Neural cell (in vitro differentiated cells): ENCODE results near the gene LANCL2. TPM values are rescaled to one million over a fixed set of nuclear protein-coding genes. Genes with fewer than 3 reads are reported as not detected.

ENCODE experiments used
- H2AFZ ChIP-seq: fragments of 200-600, 300-800 bp; sonication (generic), shearing (Covaris generic); 2 replicates; pipeline ENCODE4 v1.6.0; 2014; ENCODE audit warnings: low read depth, mild to moderate bottlenecking, antibody characterized with exemption, low read length, moderate library complexity
- H3F3A ChIP-seq: fragments of 200-600 bp; shearing (Covaris generic); 2 replicates; pipeline ENCODE4 v1.6.1; 2016; ENCODE audit warnings: mild to moderate bottlenecking, moderate library complexity, mixed read lengths, antibody characterized with exemption, low read length; ENCODE audit not compliant: insufficient read depth, poor library complexity, severe bottlenecking
- H3K27ac ChIP-seq: fragments of 200-600, 300-800 bp; sonication (generic), shearing (Covaris generic); 2 replicates; pipeline ENCODE4 v1.5.1; 2014; ENCODE audit warnings: mild to moderate bottlenecking, low read length, moderate library complexity
- H3K27me3 ChIP-seq: fragments of 300-800, 200-600 bp; sonication (generic), shearing (Covaris generic); 2 replicates; pipeline ENCODE4 v1.6.0; 2014; ENCODE audit warnings: mild to moderate bottlenecking, low read depth, low read length, moderate library complexity; ENCODE audit not compliant: insufficient read depth
- H3K36me3 ChIP-seq: fragments of 300-800, 200-600 bp; sonication (generic), shearing (Covaris generic); 2 replicates; pipeline ENCODE4 v1.5.1; 2014; ENCODE audit warnings: mild to moderate bottlenecking, antibody characterized with exemption, low read length, moderate library complexity; ENCODE audit not compliant: insufficient read depth
- H3K4me2 ChIP-seq: fragments of 300-800, 200-600 bp; sonication (generic), shearing (Covaris generic); 2 replicates; pipeline ENCODE4 v1.6.0; 2014; ENCODE audit warnings: mild to moderate bottlenecking, low read length
- H3K4me3 ChIP-seq: fragments of 300-800, 200-600 bp; sonication (generic), shearing (Covaris generic); 2 replicates; pipeline ENCODE4 v1.5.1; 2014; ENCODE audit warnings: mild to moderate bottlenecking, low read length, moderate library complexity
- H3K79me2 ChIP-seq: fragments of 200-600 bp; shearing (Covaris generic); replicated peaks from 2 replicates; pipeline ENCODE4 v1.6.0; 2014; ENCODE audit warnings: mild to moderate bottlenecking, low read length, moderate library complexity; ENCODE audit not compliant: insufficient read depth
- H3K9ac ChIP-seq: fragments of 300-800, 200-600 bp; sonication (generic), shearing (Covaris generic); 2 replicates; pipeline ENCODE4 v1.6.1; 2016; ENCODE audit warnings: mild to moderate bottlenecking, low read length, mixed read lengths
- H3K9me2 ChIP-seq: fragments of 200-600 bp; shearing (Covaris generic); 2 replicates; pipeline ENCODE4 v1.6.1; 2016; ENCODE audit warnings: mild to moderate bottlenecking, low read length, mixed read lengths; ENCODE audit not compliant: insufficient read depth
- H3K9me3 ChIP-seq: fragments of 200-600, 300-800 bp; sonication (generic), shearing (Covaris generic); 2 replicates; pipeline ENCODE4 v1.6.1; 2016; ENCODE audit warnings: mild to moderate bottlenecking, mixed run types, low read length, moderate library complexity, mixed read lengths
- H4K20me1 ChIP-seq: fragments of 200-600 bp; shearing (Covaris generic); 2 replicates; pipeline ENCODE4 v1.6.1; 2016; ENCODE audit warnings: mild to moderate bottlenecking, mixed run types; ENCODE audit not compliant: insufficient read depth
- CTCF ChIP-seq: fragments of 450-650 bp; IDR thresholded peaks from 2 replicates; pipeline ENCODE4 v1.5.1; 2014; ENCODE audit warnings: antibody characterized with exemption, mild to moderate bottlenecking, moderate library complexity; ENCODE audit not compliant: poor library complexity, severe bottlenecking
- EP300 ChIP-seq: fragments of 450-650 bp; conservative IDR thresholded peaks from 2 replicates; pipeline ENCODE4 v1.6.1; 2014; ENCODE audit warnings: antibody characterized with exemption, mild to moderate bottlenecking, moderate library complexity; ENCODE audit not compliant: poor library complexity, severe bottlenecking
- EZH2 ChIP-seq: fragments of 200-600, 300-800 bp; shearing (Covaris generic), sonication (generic); IDR thresholded peaks from 2 replicates; pipeline ENCODE4 v1.6.1; 2014; ENCODE audit warnings: antibody characterized with exemption, low read length, borderline replicate concordance, mild to moderate bottlenecking; ENCODE audit not compliant: insufficient read depth, poor library complexity, severe bottlenecking
- MXI1 ChIP-seq: fragments of 450-650 bp; conservative IDR thresholded peaks from 2 replicates; pipeline ENCODE4 v1.6.1; 2014; ENCODE audit warnings: antibody characterized with exemption, mild to moderate bottlenecking; ENCODE audit not compliant: poor library complexity, severe bottlenecking
- POLR2AphosphoS5 ChIP-seq: IDR thresholded peaks from 2 replicates; pipeline ENCODE4 v1.6.1; 2012
- RAD21 ChIP-seq: fragments of 450-650 bp; conservative IDR thresholded peaks from 2 replicates; pipeline ENCODE4 v1.6.1; 2014; ENCODE audit warnings: antibody characterized with exemption, mild to moderate bottlenecking, moderate library complexity
- REST ChIP-seq: IDR thresholded peaks from 2 replicates; pipeline ENCODE4 v1.6.1; 2012; ENCODE audit warnings: borderline replicate concordance
- SMC3 ChIP-seq: fragments of 450-650 bp; conservative IDR thresholded peaks from 2 replicates; pipeline ENCODE4 v1.6.1; 2014; ENCODE audit warnings: antibody characterized with exemption, mild to moderate bottlenecking, moderate library complexity; ENCODE audit not compliant: poor library complexity
- TAF1 ChIP-seq: IDR thresholded peaks from 2 replicates; pipeline ENCODE4 v1.6.1; 2012; ENCODE audit warnings: low read depth
- polyA plus RNA-seq: library from polyadenylated mRNA; depleted of rRNA; stranded (reverse); fragments of >200 nt; gene quantifications from 2 replicates; pipeline ENCODE4 v1.2.3, GENCODE V29; 2014

LANCL2 gene
- polyA plus RNA-seq, 1 donor from 2014 or later = 51.2 TPM

GRCh38 chr7:55473932-55474331 lies 108.8 kb downstream of the LANCL2 start:
- no peak overlapping the region for H3K4me3 ChIP-seq
- H3K27ac ChIP-seq = no peak overlapping the region
- TF ChIP-seq CTCF = no peak
- no peak for TF ChIP-seq EZH2
- no peak for TF ChIP-seq EP300
- no peak for TF ChIP-seq MXI1
- no peak for TF ChIP-seq RAD21
- no peak for TF ChIP-seq TAF1
- TF ChIP-seq SMC3 = no peak
- TF ChIP-seq POLR2AphosphoS5 = no peak
- TF ChIP-seq REST = no peak
- no peaks in the 10 kb centered on the region for H3K27me3 ChIP-seq
- no peaks in the 10 kb centered on the region for H3F3A ChIP-seq
- H2AFZ ChIP-seq = no peak overlapping the region
- H3K79me2 ChIP-seq = no peaks in the 10 kb centered on the region
- no peaks in the 10 kb centered on the region for H3K36me3 ChIP-seq
- H4K20me1 ChIP-seq = no peaks in the 10 kb centered on the region
- no peak overlapping the region for H3K4me2 ChIP-seq
- H3K9me3 ChIP-seq = no peaks in the 10 kb centered on the region
- H3K9ac ChIP-seq = no peak overlapping the region
- no peaks in the 10 kb centered on the region for H3K9me2 ChIP-seq

- no peak overlapping the region for H3K27ac ChIP-seq
- H3K9me3 ChIP-seq = no peaks in the 10 kb centered on the region
- no peaks in the 10 kb centered on the region for H3K27me3 ChIP-seq
- no peak for TF ChIP-seq CTCF
- no peak for TF ChIP-seq SMC3
- TF ChIP-seq MXI1 = no peak
- TF ChIP-seq RAD21 = no peak
- no peak for TF ChIP-seq REST
- no peak for TF ChIP-seq POLR2AphosphoS5
- no peak for TF ChIP-seq EP300
- no peak for TF ChIP-seq EZH2
- no peaks in the 10 kb centered on the region for H3K9me2 ChIP-seq
- no peak overlapping the region for H3K4me3 ChIP-seq
- H3F3A ChIP-seq = no peaks in the 10 kb centered on the region
- no peak overlapping the region for H3K4me2 ChIP-seq
- H4K20me1 ChIP-seq = no peaks in the 10 kb centered on the region
- no peaks in the 10 kb centered on the region for H3K79me2 ChIP-seq
- H3K9ac ChIP-seq = no peak overlapping the region
- H2AFZ ChIP-seq = no peak overlapping the region
- H3K36me3 ChIP-seq = no peaks in the 10 kb centered on the region
Observed at GRCh38 chr7:55474944-55475854, 110.1 kb downstream of the LANCL2 start.
